Measurements from ENCODE around the gene CRBN.

The CRBN gene

DNA sequence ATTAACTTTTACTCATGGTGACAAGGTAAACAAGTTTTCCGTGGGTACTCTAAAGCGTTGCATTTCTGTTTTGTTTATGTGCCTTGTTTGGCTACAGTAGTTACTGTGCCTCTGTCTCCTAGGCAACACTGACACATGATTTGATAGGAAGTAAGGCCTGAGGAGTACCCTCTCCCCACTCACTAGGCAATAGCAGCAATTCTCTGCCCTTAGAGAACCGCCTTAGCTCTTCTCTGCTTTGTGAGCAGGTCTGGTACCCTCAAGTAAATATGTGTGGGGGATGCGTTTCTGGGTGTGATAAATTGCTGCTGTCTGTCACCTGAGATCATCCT, 69.2 kb downstream of the CRBN start, which contains the start of gene IL5RA:
TSS of gene IL5RA (minus strand) at position 76 of the 332 bp plus-strand sequence. CDS start 5,390 bp downstream, outside the sequence.
- peak; percentile 14 for DNase-seq (ENCODE audit: low spot score)

- DNase-seq (ENCODE audit: low spot score) = no peak
Measured at GRCh38 chr3:3109407-3110298, 69.8 kb downstream of the CRBN start.

GRCh38 chr3:3107858-3108257, 71.6 kb downstream of the CRBN start:
- DNase-seq (ENCODE audit: low spot score) = no peak

DNA sequence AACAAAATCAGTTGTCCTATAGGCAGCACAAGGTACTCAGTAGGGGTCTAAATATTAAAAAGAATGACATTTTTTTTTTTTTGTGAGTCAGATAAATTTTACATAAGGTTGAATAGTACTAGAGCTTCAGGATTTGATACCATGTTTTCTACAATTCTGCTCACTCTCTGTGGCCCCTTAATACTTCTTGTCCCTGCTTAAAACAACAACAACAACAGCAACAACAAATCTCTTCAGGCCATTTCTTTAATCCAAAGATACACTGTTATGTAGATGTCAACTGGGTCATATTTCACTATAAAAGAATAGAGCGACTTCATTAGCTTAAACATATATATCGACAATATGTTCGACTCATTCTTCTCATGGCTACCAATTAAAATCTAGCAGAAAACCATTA, 72.3 kb downstream of the CRBN start:
- no peak for DNase-seq (ENCODE audit: low spot score)

- no peak for DNase-seq (ENCODE audit: low spot score)
Measured at GRCh38 chr3:3105815-3106214, 73.7 kb downstream of the CRBN start.

- no peak for DNase-seq (ENCODE audit: low spot score)
Measured at GRCh38 chr3:3105246-3105645, 74.2 kb downstream of the CRBN start.

- DNase-seq (ENCODE audit: low spot score) = no peak
Measured at GRCh38 chr3:3102751-3103150, 76.7 kb downstream of the CRBN start.

GRCh38 chr3:3101660-3102458, 77.6 kb downstream of the CRBN start:
- no peak for DNase-seq (ENCODE audit: low spot score)

All from NAMALWA (cell line).